NCI-H1092 treated with DMSO at 0.1 percent for 48 hours (cell line): ENCODE data around the gene SAFB.

Experiments used
- DNase-seq: peaks from one replicate; lab custom pipeline; 2025; lab: John Stamatoyannopoulos, UW

SAFB gene

DNA sequence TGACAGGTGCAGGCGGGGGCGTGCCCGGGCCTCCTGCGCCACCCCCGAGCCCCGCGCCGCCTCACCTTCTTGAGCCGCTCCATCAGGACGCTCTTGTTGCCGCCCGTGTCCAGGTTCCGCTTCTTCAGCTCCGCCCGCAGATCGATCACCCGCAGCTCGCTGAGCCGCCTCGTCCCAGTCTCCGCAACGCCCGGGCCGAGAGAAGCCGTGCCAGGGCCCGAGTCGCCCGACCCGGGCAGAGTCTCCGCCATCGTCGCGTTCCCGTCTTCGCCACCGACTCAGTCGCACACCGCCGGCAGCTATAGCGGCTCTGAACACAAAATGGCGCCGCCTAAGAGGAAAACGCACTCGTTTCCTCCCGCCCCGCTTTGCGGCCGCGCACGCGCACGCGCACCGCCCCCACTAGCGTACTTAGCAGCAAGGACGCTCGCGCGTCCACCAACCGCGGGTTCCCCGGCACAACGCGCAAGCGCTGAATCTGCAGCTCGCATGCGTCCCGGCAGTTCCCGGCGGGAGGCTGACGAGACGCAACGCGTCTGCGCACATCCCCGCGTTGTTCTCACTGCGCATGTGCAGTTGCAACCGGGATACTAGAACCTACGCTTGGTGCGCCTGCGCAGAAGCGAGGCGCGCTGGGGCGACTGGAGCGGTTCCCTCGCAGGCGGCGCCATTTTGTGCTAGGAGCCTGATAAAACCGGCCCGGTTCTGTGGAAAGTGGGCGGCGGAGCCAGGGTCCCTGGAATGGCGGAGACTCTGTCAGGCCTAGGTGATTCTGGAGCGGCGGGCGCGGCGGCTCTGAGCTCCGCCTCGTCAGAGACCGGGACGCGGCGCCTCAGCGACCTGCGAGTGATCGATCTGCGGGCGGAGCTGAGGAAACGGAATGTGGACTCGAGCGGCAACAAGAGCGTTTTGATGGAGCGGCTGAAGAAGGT, at the start of gene SAFB, which contains the start of gene SAFB2:
SAFB (plus strand) TSS at position 619 of the 932 bp plus-strand sequence; CDS start at position 742, 123 bp downstream.
SAFB2 (minus strand) TSS at position 312 of the 932 bp plus-strand sequence; CDS start at position 251, 61 bp downstream.
- peak; percentile 99 for DNase-seq

DNA sequence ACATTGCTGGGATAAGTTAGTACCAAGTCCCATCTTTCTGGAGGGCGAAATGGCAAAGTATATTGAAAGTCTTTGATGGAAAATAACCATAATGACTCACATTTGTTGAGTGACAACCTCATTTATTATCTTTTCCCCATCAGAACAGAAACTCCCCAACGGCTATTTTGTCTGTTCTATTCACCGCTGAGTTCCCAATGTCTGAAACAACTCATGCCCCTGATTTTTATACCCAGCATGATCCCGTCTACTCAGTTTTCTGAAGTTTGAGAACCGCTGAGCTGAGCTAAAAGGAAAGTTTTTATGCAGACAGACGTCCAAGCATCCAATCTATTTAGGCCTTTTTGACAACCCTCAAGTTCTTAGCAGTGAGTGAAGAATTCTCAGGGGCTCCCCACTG, 47.3 kb upstream of the SAFB start:
- no peak for DNase-seq

DNA sequence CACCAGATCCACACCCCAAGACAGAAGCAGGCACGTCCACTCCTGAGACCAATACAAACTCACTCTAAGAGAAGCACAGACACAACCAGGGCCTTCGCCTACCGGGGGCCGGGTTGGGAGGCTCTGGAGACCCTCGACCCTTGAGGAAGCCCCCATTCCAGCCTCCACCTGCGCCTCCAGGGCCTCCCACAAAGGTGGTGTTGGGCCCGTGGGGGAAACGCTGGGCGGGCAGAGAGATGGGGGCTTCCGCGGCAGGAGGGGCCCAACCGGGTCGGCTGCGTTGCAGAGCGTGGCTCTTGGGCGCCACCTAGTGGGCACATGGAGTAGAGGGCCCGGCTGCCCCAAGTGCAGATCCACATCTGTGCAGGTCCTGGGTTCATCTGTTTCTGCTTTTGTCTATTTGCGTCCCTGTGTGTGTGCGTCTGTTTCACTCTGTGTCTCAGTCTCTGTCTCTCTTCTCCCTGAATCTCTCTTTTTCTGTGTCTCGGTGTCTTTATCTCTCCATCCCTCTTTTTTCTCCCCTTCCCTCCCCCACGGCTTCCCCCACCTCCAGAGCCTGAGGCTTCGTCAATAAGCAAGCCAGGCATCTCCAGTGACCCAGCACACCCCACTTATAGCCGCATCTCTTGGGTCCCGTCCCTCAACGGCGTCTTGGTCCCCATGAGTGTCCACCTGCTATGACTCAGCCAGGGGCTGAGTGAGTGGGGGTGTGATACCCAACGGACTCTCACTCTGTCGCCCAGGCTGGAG, 44.6 kb upstream of the SAFB start:
- peak; percentile 24 for DNase-seq

- DNase-seq, result no peak
Measured at GRCh38 chr19:5579286-5579685, 43.6 kb upstream of the SAFB start.

GRCh38 chr19:5579697-5580096, 43.2 kb upstream of the SAFB start:
- DNase-seq, result no peak

GRCh38 chr19:5580161-5580571, 42.7 kb upstream of the SAFB start:
- DNase-seq, result peak; percentile 83

DNA sequence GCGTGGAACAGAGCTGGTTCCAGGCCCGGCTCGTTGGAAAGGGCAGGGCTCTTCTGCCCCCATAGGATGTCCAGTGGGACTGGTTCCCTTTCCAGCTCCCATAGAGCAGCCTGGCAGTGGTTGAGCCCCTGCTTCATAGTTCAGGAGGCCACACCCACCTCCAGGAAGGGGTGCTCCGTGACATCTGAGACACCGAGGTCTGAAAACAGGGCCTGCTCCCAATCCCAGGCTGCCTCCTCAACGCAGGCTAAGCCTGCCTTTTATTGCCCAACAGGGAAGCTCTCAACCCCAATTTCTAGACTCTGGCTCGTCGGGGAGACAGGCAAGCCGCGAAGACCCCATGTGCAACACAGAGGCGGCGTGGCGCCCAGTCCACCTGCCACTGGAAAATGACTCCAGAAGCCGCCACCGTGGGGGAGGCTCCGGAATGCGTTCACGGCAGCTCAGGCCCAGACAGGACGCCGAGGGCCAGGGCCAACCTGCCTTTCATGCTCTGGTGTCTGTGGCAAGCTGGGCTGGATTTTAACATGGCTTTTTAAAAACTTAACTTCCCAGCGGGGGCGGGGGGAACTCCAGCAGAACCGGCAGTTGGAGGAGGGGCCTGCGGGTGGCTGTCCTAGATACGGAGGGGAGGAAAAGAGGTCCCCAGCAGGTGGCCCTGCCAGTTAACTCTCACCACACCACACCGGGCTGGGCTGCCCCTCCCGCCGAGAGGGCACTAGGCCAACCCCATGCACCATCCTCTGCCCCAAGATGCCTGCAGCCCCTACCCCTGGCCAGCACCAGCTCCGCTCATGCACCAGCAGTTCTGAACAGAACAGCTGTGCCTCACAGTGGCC, 37.2 kb upstream of the SAFB start:
- no peak for DNase-seq

- no peak for DNase-seq
Measured at GRCh38 chr19:5586300-5587070, 36.4 kb upstream of the SAFB start.

- DNase-seq, result no peak
Measured at GRCh38 chr19:5587071-5587455, 35.8 kb upstream of the SAFB start.

GRCh38 chr19:5587661-5588060, 35.2 kb upstream of the SAFB start:
- DNase-seq, result no peak

- DNase-seq, result no peak
Measured at GRCh38 chr19:5588441-5588840, 34.4 kb upstream of the SAFB start.

DNA sequence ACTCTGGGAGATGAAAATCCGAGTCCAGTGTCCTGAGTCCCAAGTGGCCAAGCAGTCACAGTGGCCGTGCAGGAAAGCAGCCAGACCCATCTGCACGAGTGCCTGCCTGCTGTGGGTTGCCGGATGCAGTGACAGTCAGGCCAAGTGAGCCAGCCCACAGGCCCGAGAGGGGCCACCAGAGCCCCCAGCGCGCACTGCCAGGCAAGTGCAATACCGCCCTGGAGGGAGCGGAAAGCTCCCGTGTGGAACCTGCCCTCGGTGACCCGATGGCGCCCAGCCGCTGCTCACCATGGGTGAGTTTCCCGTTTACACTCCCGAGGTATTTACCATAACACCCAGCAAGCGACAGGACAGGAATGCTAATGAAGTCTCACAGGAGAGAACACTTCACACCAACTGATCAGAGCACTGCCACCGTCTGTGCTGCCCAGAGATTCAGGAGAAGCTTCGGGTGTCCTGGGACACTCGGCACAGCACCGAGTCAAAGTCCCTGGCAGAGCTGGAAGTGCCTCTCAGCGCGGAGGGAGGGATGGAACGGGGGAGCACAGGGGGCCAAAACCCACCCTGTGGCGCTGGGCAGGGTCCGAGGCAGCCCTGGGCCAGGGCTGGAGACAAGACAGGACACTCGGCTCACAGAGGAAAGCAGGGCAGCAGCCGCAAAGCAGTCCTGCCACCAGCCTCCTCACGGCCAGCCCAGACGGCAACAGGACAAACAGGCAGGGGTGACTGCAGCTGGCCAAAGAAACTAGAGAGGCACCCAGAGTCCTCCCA, 33.8 kb upstream of the SAFB start:
- DNase-seq, result no peak

GRCh38 chr19:5590151-5590864, 32.6 kb upstream of the SAFB start:
- no peak for DNase-seq

DNA sequence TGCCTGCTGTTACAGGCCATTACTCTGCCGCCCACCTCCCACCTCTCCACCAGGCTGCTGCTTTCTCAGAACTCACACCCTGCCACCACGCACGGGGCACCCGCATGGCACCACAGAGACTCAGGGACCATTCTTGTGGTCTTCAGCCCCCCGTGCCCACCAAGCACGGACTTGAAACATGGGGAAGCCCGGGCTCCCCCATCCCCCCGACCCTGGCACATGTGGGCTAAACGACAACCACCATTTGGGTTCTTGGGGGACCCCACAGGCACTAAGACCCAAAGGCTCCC, 32.1 kb upstream of the SAFB start:
- DNase-seq, result no peak

DNA sequence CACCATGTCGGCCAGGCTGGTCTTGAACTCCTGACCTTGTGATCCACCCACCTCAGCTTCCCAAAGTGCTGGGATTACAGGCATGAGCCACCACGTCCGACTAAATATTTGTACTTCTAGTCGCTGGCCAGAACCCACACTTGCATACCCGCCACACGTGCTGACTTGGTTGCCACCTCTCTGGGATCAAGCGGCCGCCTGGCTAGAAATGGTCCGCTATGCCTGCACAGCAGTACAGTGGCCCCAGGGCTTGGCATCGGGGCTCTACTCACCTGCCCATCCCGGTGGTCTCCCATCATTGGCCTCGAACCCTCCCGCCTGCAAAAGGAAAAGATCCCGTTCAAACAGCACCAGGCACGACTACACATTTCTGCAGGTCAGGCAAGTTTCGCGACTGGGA, 31.4 kb upstream of the SAFB start:
- no peak for DNase-seq

GRCh38 chr19:5592531-5593342, 30.1 kb upstream of the SAFB start:
- DNase-seq, result no peak

DNA sequence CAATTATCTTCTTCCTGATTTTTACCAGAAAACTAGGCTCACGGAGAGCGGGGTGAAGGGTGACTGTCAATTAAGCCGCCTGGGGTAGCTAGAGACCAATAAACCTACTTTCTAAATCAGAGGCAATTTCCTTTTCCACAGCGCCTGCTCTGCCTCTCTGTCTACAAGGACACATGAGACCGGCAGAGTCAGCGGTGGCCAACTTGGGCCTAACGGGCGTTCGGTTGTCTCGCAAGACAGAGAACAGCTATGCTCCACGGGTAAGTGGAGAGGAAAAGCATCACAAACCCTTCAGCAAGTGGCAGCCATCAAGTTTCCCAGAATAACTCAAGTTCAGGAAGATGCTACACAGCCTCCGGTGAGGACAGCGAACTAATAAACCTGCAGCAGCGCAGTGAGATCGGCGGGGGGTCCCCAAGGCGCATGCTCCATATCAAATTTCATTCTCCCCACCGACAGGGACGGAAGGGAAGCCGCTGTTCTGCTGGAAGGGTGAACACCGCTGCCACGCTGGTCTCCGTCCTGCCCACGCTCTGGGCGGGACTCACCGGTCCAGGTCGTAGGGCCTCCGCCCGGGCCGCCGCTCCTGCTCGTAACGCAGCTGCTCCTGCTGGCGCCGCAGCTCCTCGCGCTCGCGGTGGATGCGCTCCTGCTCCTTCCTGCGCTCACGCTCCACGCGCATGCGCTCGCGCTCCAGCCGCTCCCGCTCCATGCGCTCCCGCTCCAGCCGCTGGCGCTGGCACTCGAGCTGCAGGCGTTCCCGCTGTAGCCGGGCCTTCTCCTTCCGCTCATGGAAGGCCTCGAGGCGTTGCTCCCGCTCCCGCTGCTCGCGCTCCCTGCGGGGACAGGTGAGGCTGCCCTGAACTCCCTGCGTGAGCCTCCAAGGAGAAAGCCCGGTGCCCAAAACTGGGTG, 29.3 kb upstream of the SAFB start:
- DNase-seq, result no peak

DNA sequence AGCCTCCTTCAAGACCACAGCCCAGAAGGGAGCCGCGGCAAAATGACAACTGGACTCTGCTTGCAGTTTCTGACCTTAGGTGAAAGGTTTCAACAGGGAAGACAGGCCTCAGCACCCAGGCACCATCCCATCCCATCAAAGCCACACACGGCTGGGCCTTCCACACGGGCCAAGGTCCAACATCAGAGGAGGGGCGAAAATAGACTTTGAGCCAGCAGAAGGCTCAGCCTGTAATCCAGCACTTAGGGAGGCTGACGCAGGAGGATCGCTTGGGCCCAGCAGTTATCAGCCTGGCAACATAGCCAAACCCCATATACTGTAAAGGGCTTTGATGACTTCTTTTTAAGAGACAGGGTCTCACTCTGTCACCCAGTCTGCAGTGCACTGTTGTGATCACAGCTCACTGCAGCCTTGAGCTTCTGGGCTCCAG, 28.3 kb upstream of the SAFB start:
- no peak for DNase-seq
